ENCODE measurements around the gene SLC16A13.

DNA sequence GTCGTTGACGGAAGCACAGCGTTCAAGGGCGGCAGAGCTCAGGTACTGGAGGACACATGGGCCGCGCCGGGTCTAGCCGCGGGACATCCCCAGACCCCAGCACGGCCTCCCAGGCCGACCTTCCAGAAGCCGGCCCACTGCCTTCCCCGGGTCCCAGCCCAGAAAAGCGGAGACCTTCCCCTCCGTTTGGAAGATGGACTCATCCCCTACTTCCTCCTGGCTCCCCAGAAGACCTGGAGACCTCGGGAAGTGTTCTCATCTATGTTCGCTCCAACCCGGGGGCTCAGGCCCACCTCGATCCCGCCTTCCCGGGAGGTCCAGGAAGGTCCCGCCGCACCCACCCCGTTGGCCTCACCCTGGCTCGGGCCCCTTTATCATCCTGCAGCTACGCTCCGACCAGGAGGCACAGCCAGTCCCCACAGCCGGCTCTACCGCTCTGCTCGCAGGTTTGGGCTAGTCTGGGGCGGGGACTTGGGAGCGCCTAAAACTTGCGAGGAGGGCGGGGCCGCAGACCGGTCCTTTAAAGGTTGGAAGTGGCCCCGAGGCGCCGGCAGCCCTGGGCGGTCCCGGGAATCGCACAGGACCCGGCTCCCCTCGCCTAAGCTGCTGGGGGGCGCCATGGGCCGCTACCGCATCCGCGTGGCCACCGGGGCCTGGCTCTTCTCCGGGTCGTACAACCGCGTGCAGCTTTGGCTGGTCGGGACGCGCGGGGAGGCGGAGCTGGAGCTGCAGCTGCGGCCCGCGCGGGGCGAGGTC, 40.1 kb upstream of the SLC16A13 start, which contains the start of gene ALOX12:
- TF ChIP-seq EZH2 (IDR thresholded peaks at IDR 0.05; ENCODE audit: insufficient read depth, poor library complexity, severe bottlenecking) (no peak), EZH2phosphoT487 (IDR thresholded peaks at IDR 0.05; ENCODE audit: insufficient read depth, low read depth) (no peak)
